Activated naive CD8-positive, alpha-beta T cell treated with anti-CD3 and anti-CD28 coated beads, Interleukin-2, amount 50 U/mL, for 24 hours (primary cell): ENCODE data around the gene TUBGCP2.

Experiments used
- ATAC-seq: fragments of 150-1000 bp; cut with Tn5 transposase; one replicate; pipeline ENCODE4 v1.10.0; 2021
- DNase-seq: peaks from one replicate; pipeline ENCODE4 v3.0.0; 2021
- H3K27ac Mint-ChIP-seq: one replicate; pipeline ENCODE4 v1.8.0; 2021; ENCODE audit warnings: mild to moderate bottlenecking, mixed read lengths
- H3K27me3 Mint-ChIP-seq: one replicate; pipeline ENCODE4 v1.8.0; 2021; ENCODE audit warnings: mixed read lengths
- H3K36me3 Mint-ChIP-seq: one replicate; pipeline ENCODE4 v1.8.0; 2021; ENCODE audit warnings: low read depth, mixed read lengths
- H3K4me1 Mint-ChIP-seq: one replicate; pipeline ENCODE4 v1.8.0; 2021; ENCODE audit warnings: mixed read lengths
- H3K4me3 Mint-ChIP-seq: one replicate; pipeline ENCODE4 v1.8.0; 2021; ENCODE audit warnings: mild to moderate bottlenecking, moderate library complexity, mixed read lengths
- H3K9me3 Mint-ChIP-seq: one replicate; pipeline ENCODE4 v1.8.0; 2021; ENCODE audit warnings: mixed read lengths

The TUBGCP2 gene

GRCh38 chr10:133254421-133255120 lies 54.1 kb downstream of the TUBGCP2 start:
- DNase-seq (no peak), ATAC-seq (no peak)
- Mint-ChIP-seq H3K4me3 (no peak overlapping the region), H3K9me3 (no peaks in the 10 kb centered on the region), H3K27me3 (peaks cover 10% of the 10 kb centered on the region), H3K4me1 (peaks cover 26% of the 10 kb centered on the region), H3K27ac (no peak overlapping the region), H3K36me3 (peaks cover 3% of the 10 kb centered on the region)

GRCh38 chr10:133253361-133253955 lies 55.2 kb downstream of the TUBGCP2 start:
- Mint-ChIP-seq H3K27me3 (peaks cover 7% of the 10 kb centered on the region), H3K27ac (no peak overlapping the region), H3K9me3 (no peaks in the 10 kb centered on the region), H3K36me3 (no peaks in the 10 kb centered on the region), H3K4me3 (no peak overlapping the region), H3K4me1 (peaks cover 18% of the 10 kb centered on the region)
- no peak for ATAC-seq
- DNase-seq, result no peak

GRCh38 chr10:133252223-133252552 lies 56.5 kb downstream of the TUBGCP2 start:
- Mint-ChIP-seq H3K9me3 (no peaks in the 10 kb centered on the region), H3K4me1 (peaks cover 5% of the 10 kb centered on the region), H3K36me3 (no peaks in the 10 kb centered on the region), H3K27me3 (peaks cover 7% of the 10 kb centered on the region), H3K27ac (no peak overlapping the region), H3K4me3 (no peak overlapping the region)
- DNase-seq (no peak), ATAC-seq (no peak)

- Mint-ChIP-seq H3K9me3 (no peaks in the 10 kb centered on the region), H3K27ac (no peak overlapping the region)
- no peak for ATAC-seq
Observed at GRCh38 chr10:133251388-133252222, 57.1 kb downstream of the TUBGCP2 start.

GRCh38 chr10:133249975-133250754 lies 58.5 kb downstream of the TUBGCP2 start:
- Mint-ChIP-seq H3K27ac (no peak overlapping the region), H3K27me3 (peaks cover 10% of the 10 kb centered on the region)
- no peak for ATAC-seq

More at GRCh38 chr10:133251388-133252222, 57.1 kb downstream of the TUBGCP2 start:
- Mint-ChIP-seq H3K27me3 (peaks cover 7% of the 10 kb centered on the region), H3K36me3 (no peaks in the 10 kb centered on the region), H3K4me3 (no peak overlapping the region), H3K4me1 (peaks cover 2% of the 10 kb centered on the region)
- no peak for DNase-seq

GRCh38 chr10:133249094-133249780 lies 59.4 kb downstream of the TUBGCP2 start:
- Mint-ChIP-seq H3K27me3 (peaks cover 8% of the 10 kb centered on the region), H3K36me3 (no peaks in the 10 kb centered on the region), H3K4me1 (no peaks in the 10 kb centered on the region), H3K4me3 (no peak overlapping the region), H3K9me3 (no peaks in the 10 kb centered on the region), H3K27ac (no peak overlapping the region)
- DNase-seq (no peak), ATAC-seq (no peak)

More at GRCh38 chr10:133249975-133250754, 58.5 kb downstream of the TUBGCP2 start:
- no peaks in the 10 kb centered on the region for H3K36me3 Mint-ChIP-seq
- H3K4me3 Mint-ChIP-seq, result no peak overlapping the region
- H3K9me3 Mint-ChIP-seq, result no peaks in the 10 kb centered on the region
- no peaks in the 10 kb centered on the region for H3K4me1 Mint-ChIP-seq
- DNase-seq, result no peak

- Mint-ChIP-seq H3K27me3 (peaks cover 8% of the 10 kb centered on the region), H3K27ac (no peak overlapping the region), H3K9me3 (no peaks in the 10 kb centered on the region), H3K4me3 (no peak overlapping the region), H3K36me3 (no peaks in the 10 kb centered on the region), H3K4me1 (no peaks in the 10 kb centered on the region)
- DNase-seq (no peak), ATAC-seq (no peak)
Observed at GRCh38 chr10:133248334-133248715, 60.3 kb downstream of the TUBGCP2 start.

- Mint-ChIP-seq H3K4me3 (no peak overlapping the region), H3K9me3 (no peaks in the 10 kb centered on the region), H3K27ac (no peak overlapping the region), H3K4me1 (no peaks in the 10 kb centered on the region), H3K36me3 (no peaks in the 10 kb centered on the region), H3K27me3 (peaks cover 13% of the 10 kb centered on the region)
- ATAC-seq (no peak), DNase-seq (no peak)
Observed at GRCh38 chr10:133247681-133248333, 60.9 kb downstream of the TUBGCP2 start.

GRCh38 chr10:133246236-133246626 lies 62.4 kb downstream of the TUBGCP2 start:
- no peak for ATAC-seq
- no peaks in the 10 kb centered on the region for H3K9me3 Mint-ChIP-seq
- H3K27ac Mint-ChIP-seq, result no peak overlapping the region
- peaks cover 9% of the 10 kb centered on the region for H3K4me1 Mint-ChIP-seq
- no peaks in the 10 kb centered on the region for H3K36me3 Mint-ChIP-seq
- no peak for DNase-seq
- H3K27me3 Mint-ChIP-seq, result peaks cover 23% of the 10 kb centered on the region
- no peak overlapping the region for H3K4me3 Mint-ChIP-seq

GRCh38 chr10:133245439-133246235 lies 63.0 kb downstream of the TUBGCP2 start:
- ATAC-seq (no peak), DNase-seq (no peak)
- H3K4me1 Mint-ChIP-seq, result peaks cover 15% of the 10 kb centered on the region
- H3K27me3 Mint-ChIP-seq, result peaks cover 28% of the 10 kb centered on the region
- no peaks in the 10 kb centered on the region for H3K36me3 Mint-ChIP-seq
- H3K9me3 Mint-ChIP-seq, result no peaks in the 10 kb centered on the region
- no peak overlapping the region for H3K27ac Mint-ChIP-seq
- H3K4me3 Mint-ChIP-seq, result no peak overlapping the region

- H3K4me3 Mint-ChIP-seq, result no peak overlapping the region
Observed at GRCh38 chr10:133243593-133243992, 65.1 kb downstream of the TUBGCP2 start.

GRCh38 chr10:133242611-133243356 lies 65.9 kb downstream of the TUBGCP2 start:
- Mint-ChIP-seq H3K27ac (no peak overlapping the region), H3K36me3 (no peaks in the 10 kb centered on the region), H3K4me1 (peaks cover 18% of the 10 kb centered on the region), H3K4me3 (no peak overlapping the region), H3K27me3 (peaks cover 41% of the 10 kb centered on the region), H3K9me3 (no peaks in the 10 kb centered on the region)
- ATAC-seq (no peak), DNase-seq (no peak)

More at GRCh38 chr10:133243593-133243992, 65.1 kb downstream of the TUBGCP2 start:
- no peaks in the 10 kb centered on the region for H3K9me3 Mint-ChIP-seq
- no peaks in the 10 kb centered on the region for H3K36me3 Mint-ChIP-seq
- H3K27ac Mint-ChIP-seq, result no peak overlapping the region
- ATAC-seq (no peak), DNase-seq (no peak)
- peaks cover 36% of the 10 kb centered on the region for H3K27me3 Mint-ChIP-seq
- peaks cover 17% of the 10 kb centered on the region for H3K4me1 Mint-ChIP-seq
